Tongue (tissue), 2 donors: ENCODE data around the gene RECQL5. TPM values are rescaled to one million over a fixed set of nuclear protein-coding genes. Genes with fewer than 3 reads are reported as not detected.
A peak's percentile ranks its signal among the peaks of the same experiment; 100 is the strongest.
"Not testable (repeated sequence)": the region's sequence is repeated elsewhere in the genome, so short reads cannot be mapped to it uniquely, and the experiment has no call there.

ENCODE experiments used
- DNase-seq: peaks from one replicate; pipeline ENCODE4 v3.0.0-alpha.2; 2015
- total RNA-seq: library from RNA; depleted of rRNA; stranded (reverse); fragments of >200 nt; gene quantifications from one replicate; pipeline ENCODE4 v1.2.3, GENCODE V29; 2014

RECQL5 gene
- total RNA-seq, 1 donor from 2014 or later: 21.5 TPM

- DNase-seq: no peak
Observed at GRCh38 chr17:75615301-75615700, 51.7 kb downstream of the RECQL5 start.

GRCh38 chr17:75614556-75615270 is 52.2 kb downstream of the RECQL5 start:
- DNase-seq: no peak

GRCh38 chr17:75614006-75614405 is 52.9 kb downstream of the RECQL5 start:
- DNase-seq: no peak

GRCh38 chr17:75612906-75613626 is 53.9 kb downstream of the RECQL5 start:
- no peak for DNase-seq

- no peak for DNase-seq
Observed at GRCh38 chr17:75611851-75612429, 55.0 kb downstream of the RECQL5 start.

GRCh38 chr17:75610103-75610984 is 56.6 kb downstream of the RECQL5 start:
- DNase-seq: no peak

- DNase-seq: no peak
Observed at GRCh38 chr17:75607086-75607485, 59.9 kb downstream of the RECQL5 start.

- no peak for DNase-seq
Observed at GRCh38 chr17:75605790-75606189, 61.2 kb downstream of the RECQL5 start.

GRCh38 chr17:75604034-75604695 is 62.8 kb downstream of the RECQL5 start:
- no peak for DNase-seq

- DNase-seq: no peak
Observed at GRCh38 chr17:75603123-75603522, 63.8 kb downstream of the RECQL5 start.

GRCh38 chr17:75602644-75603043 is 64.3 kb downstream of the RECQL5 start:
- DNase-seq: no peak

- peak; percentile 39 for DNase-seq
Observed at GRCh38 chr17:75601057-75601987, 65.6 kb downstream of the RECQL5 start.

GRCh38 chr17:75596320-75597087 is 70.5 kb downstream of the RECQL5 start:
- DNase-seq: no peak

- DNase-seq: no peak
Observed at GRCh38 chr17:75595920-75596313, 71.0 kb downstream of the RECQL5 start.

GRCh38 chr17:75595284-75595919 is 71.6 kb downstream of the RECQL5 start:
- no peak for DNase-seq

GRCh38 chr17:75594499-75595283 is 72.3 kb downstream of the RECQL5 start:
- DNase-seq: no peak

GRCh38 chr17:75593430-75593829 is 73.5 kb downstream of the RECQL5 start:
- DNase-seq: not testable (repeated sequence)

- DNase-seq: no peak
Observed at GRCh38 chr17:75592348-75593020, 74.5 kb downstream of the RECQL5 start.
